ENCODE data around the gene AGAP3. TPM values are rescaled to one million over a fixed set of nuclear protein-coding genes. Genes with fewer than 3 reads are reported as not detected.

The AGAP3 gene
- total RNA-seq, 1 experiment from 2014 or later = 70.2 TPM

DNA sequence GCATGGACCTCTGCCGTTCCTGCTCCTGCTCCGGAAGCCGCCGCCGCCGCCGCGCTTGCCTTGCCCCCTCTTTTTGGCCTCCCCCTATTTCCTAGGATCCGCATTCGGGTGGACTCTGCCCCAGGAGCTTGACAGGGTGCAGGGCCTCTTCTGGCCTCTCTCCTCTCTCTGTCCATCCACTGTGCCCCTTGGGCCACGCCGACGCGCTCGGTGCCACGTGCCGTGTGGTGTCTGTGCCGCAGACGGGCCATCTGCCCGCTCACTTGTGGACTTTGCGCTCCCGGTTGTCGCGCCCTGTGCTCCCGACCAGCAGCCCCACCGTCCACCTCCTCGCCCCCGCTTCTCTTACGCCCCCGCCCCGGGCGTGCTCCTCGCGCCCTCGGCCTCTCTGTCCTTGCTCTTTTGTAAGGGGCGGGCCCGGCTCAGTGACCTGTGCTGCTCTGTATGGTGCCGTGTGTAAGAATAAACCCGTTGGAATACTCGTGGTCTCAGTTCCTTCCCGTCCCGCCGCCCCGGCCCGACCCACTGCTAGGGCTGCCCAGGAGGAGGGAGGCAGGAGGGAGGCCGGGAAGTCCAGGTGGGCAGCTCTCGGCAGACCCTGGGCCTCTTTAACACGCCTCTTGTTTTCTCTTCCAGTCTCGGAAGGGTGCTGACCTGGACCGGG is 37.0 kb downstream of the AGAP3 start:
- no TSS peak for BruUV-seq (replicated peaks)
- Histone ChIP-seq H3K4me1 (no peaks in the 10 kb centered on the region), H3K36me3 (ENCODE audit: control insufficient read depth, insufficient read depth, low read length) (peaks cover 6% of the 10 kb centered on the region), H3K27me3 (replicated peaks; ENCODE audit: control insufficient read depth, insufficient read depth, low read length) (no peaks in the 10 kb centered on the region), H3K4me3 (ENCODE audit: low read depth, low read length) (no peak overlapping the region), H3K9me3 (no peaks in the 10 kb centered on the region)
- H3K27ac Mint-ChIP-seq (ENCODE audit: unreplicated experiment) = peak overlapping the region; percentile 3
- no peaks in the 10 kb centered on the region for H3K4me1 Mint-ChIP-seq (ENCODE audit: low read depth, unreplicated experiment)
- H3K9me3 Mint-ChIP-seq (ENCODE audit: unreplicated experiment) = no peaks in the 10 kb centered on the region
- peaks cover 38% of the 10 kb centered on the region for H3K36me3 Mint-ChIP-seq (ENCODE audit: insufficient read depth, unreplicated experiment)
- DNase-seq = no peak
- ChIA-PET POLR2A (no interaction called here), CTCF (interaction anchor here (0.6 to 1.5 kb wide), 24 partner anchors 9 to 181 kb away, joined by 3 to 14 read pairs (median 4); partner anchors contain the start of genes ABCB8, ABCF2, AGAP3 and CDK5)
- no peak overlapping the region for H3K4me3 Mint-ChIP-seq (ENCODE audit: unreplicated experiment)
- intact Hi-C loops (cut with micrococcal nuclease; ENCODE audit: unreplicated experiment) = no loop called here
- no peaks in the 10 kb centered on the region for H3K27me3 Mint-ChIP-seq (ENCODE audit: insufficient read depth, unreplicated experiment)
- TF ChIP-seq, protein P1, sequence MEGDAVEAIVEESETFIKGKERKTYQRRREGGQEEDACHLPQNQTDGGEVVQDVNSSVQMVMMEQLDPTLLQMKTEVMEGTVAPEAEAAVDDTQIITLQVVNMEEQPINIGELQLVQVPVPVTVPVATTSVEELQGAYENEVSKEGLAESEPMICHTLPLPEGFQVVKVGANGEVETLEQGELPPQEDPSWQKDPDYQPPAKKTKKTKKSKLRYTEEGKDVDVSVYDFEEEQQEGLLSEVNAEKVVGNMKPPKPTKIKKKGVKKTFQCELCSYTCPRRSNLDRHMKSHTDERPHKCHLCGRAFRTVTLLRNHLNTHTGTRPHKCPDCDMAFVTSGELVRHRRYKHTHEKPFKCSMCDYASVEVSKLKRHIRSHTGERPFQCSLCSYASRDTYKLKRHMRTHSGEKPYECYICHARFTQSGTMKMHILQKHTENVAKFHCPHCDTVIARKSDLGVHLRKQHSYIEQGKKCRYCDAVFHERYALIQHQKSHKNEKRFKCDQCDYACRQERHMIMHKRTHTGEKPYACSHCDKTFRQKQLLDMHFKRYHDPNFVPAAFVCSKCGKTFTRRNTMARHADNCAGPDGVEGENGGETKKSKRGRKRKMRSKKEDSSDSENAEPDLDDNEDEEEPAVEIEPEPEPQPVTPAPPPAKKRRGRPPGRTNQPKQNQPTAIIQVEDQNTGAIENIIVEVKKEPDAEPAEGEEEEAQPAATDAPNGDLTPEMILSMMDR (IDR thresholded peaks at IDR 0.05; ENCODE audit: insufficient read depth in 1 of 2, low read depth in 1 of 2, low read length in 1 of 2, severe bottlenecking in 1 of 2, unreplicated experiment in 1 of 2) = no peak

DNA sequence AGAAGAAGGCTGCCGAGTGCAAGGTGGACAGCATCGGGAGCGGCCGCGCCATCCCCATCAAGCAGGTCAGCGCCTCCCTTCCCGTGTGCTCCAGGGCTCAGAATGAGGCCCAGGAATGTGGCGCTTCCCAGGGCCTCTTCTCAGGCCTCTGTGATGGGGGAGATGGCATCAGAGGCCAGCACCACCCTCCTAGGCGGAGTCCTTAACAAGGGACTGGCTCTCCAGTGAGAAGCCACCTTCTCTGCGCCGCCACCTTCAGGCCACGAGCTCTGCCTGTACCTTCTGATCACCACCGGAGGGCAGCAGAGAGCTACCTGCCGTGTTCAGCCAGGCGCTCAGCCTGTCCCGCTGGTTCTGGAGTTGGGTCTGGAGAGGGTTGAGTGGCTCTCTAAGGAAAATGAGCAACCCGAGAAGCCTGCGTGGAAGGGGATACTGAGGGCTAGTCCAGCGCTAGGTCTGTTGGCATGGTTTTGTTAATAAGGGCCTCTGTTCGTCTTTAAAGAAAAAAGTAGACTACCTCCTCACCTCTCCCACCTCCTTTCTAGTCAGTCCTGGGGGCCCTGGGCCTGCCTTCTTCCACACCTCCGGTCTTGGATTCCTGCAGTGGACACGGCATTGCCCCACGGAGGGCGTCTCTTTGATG is 37.7 kb downstream of the AGAP3 start:
- no peaks in the 10 kb centered on the region for H3K27me3 Mint-ChIP-seq (ENCODE audit: insufficient read depth, unreplicated experiment)
- BruUV-seq (replicated peaks) = no TSS peak
- TF ChIP-seq, protein P1 (IDR thresholded peaks at IDR 0.05; ENCODE audit: insufficient read depth in 1 of 2, low read depth in 1 of 2, low read length in 1 of 2, severe bottlenecking in 1 of 2, unreplicated experiment in 1 of 2) = peak; percentile 97 to 99
- peaks cover 44% of the 10 kb centered on the region for H3K36me3 Mint-ChIP-seq (ENCODE audit: insufficient read depth, unreplicated experiment)
- Histone ChIP-seq H3K9me3 (no peaks in the 10 kb centered on the region), H3K27me3 (replicated peaks; ENCODE audit: control insufficient read depth, insufficient read depth, low read length) (no peaks in the 10 kb centered on the region), H3K36me3 (ENCODE audit: control insufficient read depth, insufficient read depth, low read length) (peaks cover 6% of the 10 kb centered on the region), H3K4me1 (no peaks in the 10 kb centered on the region), H3K4me3 (ENCODE audit: low read depth, low read length) (no peak overlapping the region)
- peak; percentile 86 to 91 for DNase-seq
- peak overlapping the region; percentile 3 for H3K27ac Mint-ChIP-seq (ENCODE audit: unreplicated experiment)
- intact Hi-C loops (cut with micrococcal nuclease; ENCODE audit: unreplicated experiment) = loop anchor here (1.0 kb wide), 3 partner anchors 44 to 179 kb away; no protein-coding TSS in a partner anchor
- CTCF ChIA-PET = interaction anchor here (0.5 to 1.5 kb wide), 29 partner anchors 10 to 368 kb away, joined by 3 to 14 read pairs (median 4); partner anchors contain the start of genes ABCB8, ABCF2, AGAP3 and CDK5
- POLR2A ChIA-PET = no interaction called here
- H3K4me1 Mint-ChIP-seq (ENCODE audit: low read depth, unreplicated experiment) = no peaks in the 10 kb centered on the region
- H3K4me3 Mint-ChIP-seq (ENCODE audit: unreplicated experiment) = no peak overlapping the region
- H3K9me3 Mint-ChIP-seq (ENCODE audit: unreplicated experiment) = no peaks in the 10 kb centered on the region

DNA sequence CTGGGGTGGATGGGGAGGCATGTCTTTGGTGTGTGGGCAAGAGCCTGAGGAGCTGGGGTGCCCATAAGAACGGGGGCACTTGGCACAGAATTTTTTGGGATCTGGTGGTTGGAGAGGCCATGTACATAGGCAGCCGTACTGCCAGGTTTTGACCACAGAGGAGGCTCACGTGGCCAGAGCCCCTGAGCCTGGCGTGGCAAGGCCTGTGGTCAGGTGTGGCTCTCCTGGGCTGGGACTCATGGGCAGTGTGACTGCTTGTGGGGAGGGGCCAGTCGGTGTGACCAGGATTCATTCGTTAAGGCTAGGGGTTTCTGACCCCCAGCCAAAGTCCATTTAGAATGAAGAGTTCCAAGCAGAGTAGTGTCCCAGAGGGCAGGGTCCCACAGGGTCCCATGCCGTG is 38.2 kb downstream of the AGAP3 start:
- no TSS peak for BruUV-seq (replicated peaks)
- H3K4me3 ChIP-seq (ENCODE audit: low read depth, low read length) = no peak overlapping the region
- Mint-ChIP-seq H3K27ac (ENCODE audit: unreplicated experiment) (no peak overlapping the region), H3K27me3 (ENCODE audit: insufficient read depth, unreplicated experiment) (no peaks in the 10 kb centered on the region), H3K4me1 (ENCODE audit: low read depth, unreplicated experiment) (no peaks in the 10 kb centered on the region), H3K36me3 (ENCODE audit: insufficient read depth, unreplicated experiment) (peaks cover 45% of the 10 kb centered on the region), H3K4me3 (ENCODE audit: unreplicated experiment) (no peak overlapping the region), H3K9me3 (ENCODE audit: unreplicated experiment) (no peaks in the 10 kb centered on the region)
- no peak for DNase-seq
- no peaks in the 10 kb centered on the region for H3K27me3 ChIP-seq (replicated peaks; ENCODE audit: control insufficient read depth, insufficient read depth, low read length)
- intact Hi-C loops (cut with micrococcal nuclease; ENCODE audit: unreplicated experiment) = loop anchor here (1.0 kb wide), 3 partner anchors 44 to 179 kb away; no protein-coding TSS in a partner anchor
- no peaks in the 10 kb centered on the region for H3K4me1 ChIP-seq
- TF ChIP-seq, protein P1 (IDR thresholded peaks at IDR 0.05; ENCODE audit: insufficient read depth in 1 of 2, low read depth in 1 of 2, low read length in 1 of 2, severe bottlenecking in 1 of 2, unreplicated experiment in 1 of 2) = no peak
- ChIA-PET CTCF (interaction anchor here (0.5 to 1.5 kb wide), 27 partner anchors 10 to 367 kb away, joined by 3 to 14 read pairs (median 4); partner anchors contain the start of genes ABCB8, ABCF2, AGAP3 and CDK5), POLR2A (no interaction called here)
- no peaks in the 10 kb centered on the region for H3K9me3 ChIP-seq
- H3K36me3 ChIP-seq (ENCODE audit: control insufficient read depth, insufficient read depth, low read length) = peaks cover 6% of the 10 kb centered on the region

All from Caco-2 (cell line).